GDM1 (cell line): ENCODE measurements around the gene UNG.
A peak's percentile ranks its signal among the peaks of the same experiment; 100 is the strongest.
"Not testable (repeated sequence)": the region's sequence is repeated elsewhere in the genome, so short reads cannot be mapped to it uniquely, and the experiment has no call there.

Experiments
- DNase-seq: peaks from one replicate; lab custom pipeline; 2025; lab: John Stamatoyannopoulos, UW

The UNG gene

GRCh38 chr12:109097435-109098182 lies at the start of gene UNG:
TSS of gene UNG (plus strand) at chr12:109097597. CDS start at chr12:109097680, 83 bp downstream.
- DNase-seq = peak; percentile 93

GRCh38 chr12:109048706-109049105 lies 48.7 kb upstream of the UNG start:
- DNase-seq = not testable (repeated sequence)

GRCh38 chr12:109049794-109050193 lies 47.6 kb upstream of the UNG start:
- DNase-seq = not testable (repeated sequence)

GRCh38 chr12:109052097-109052413 lies 45.3 kb upstream of the UNG start:
- no peak for DNase-seq

GRCh38 chr12:109052414-109053323 lies 44.7 kb upstream of the UNG start, which contains the start of gene USP30:
TSS of gene USP30 (plus strand) at chr12:109052576. CDS start at chr12:109052679, 103 bp downstream.
- peak; percentile 71 for DNase-seq

GRCh38 chr12:109053382-109054123 lies 43.8 kb upstream of the UNG start:
- DNase-seq = no peak

GRCh38 chr12:109054124-109054513 lies 43.3 kb upstream of the UNG start:
- not testable (repeated sequence) for DNase-seq

- DNase-seq = no peak
Observed at GRCh38 chr12:109054520-109054919, 42.9 kb upstream of the UNG start.

- DNase-seq = no peak
Observed at GRCh38 chr12:109056891-109057290, 40.5 kb upstream of the UNG start.

GRCh38 chr12:109057376-109057775 lies 40.0 kb upstream of the UNG start:
- DNase-seq = no peak

- no peak for DNase-seq
Observed at GRCh38 chr12:109058773-109059172, 38.6 kb upstream of the UNG start.

- no peak for DNase-seq
Observed at GRCh38 chr12:109064143-109064542, 33.3 kb upstream of the UNG start.

GRCh38 chr12:109065154-109065852 lies 32.1 kb upstream of the UNG start:
- DNase-seq = no peak

- DNase-seq = no peak
Observed at GRCh38 chr12:109065853-109066193, 31.6 kb upstream of the UNG start.

GRCh38 chr12:109069307-109070271 lies 27.8 kb upstream of the UNG start:
- no peak for DNase-seq

GRCh38 chr12:109074866-109075265 lies 22.5 kb upstream of the UNG start:
- no peak for DNase-seq

- DNase-seq = no peak
Observed at GRCh38 chr12:109082751-109083150, 14.6 kb upstream of the UNG start.

- no peak for DNase-seq
Observed at GRCh38 chr12:109084425-109084824, 13.0 kb upstream of the UNG start.

- no peak for DNase-seq
Observed at GRCh38 chr12:109085590-109085989, 11.8 kb upstream of the UNG start.

GRCh38 chr12:109087250-109087649 lies 10.1 kb upstream of the UNG start:
- no peak for DNase-seq

GRCh38 chr12:109088818-109089217 lies 8.6 kb upstream of the UNG start:
- DNase-seq = no peak
